Measurements from ENCODE around the gene ZNF593. TPM values are rescaled to one million over a fixed set of nuclear protein-coding genes. Genes with fewer than 3 reads are reported as not detected.

ZNF593 gene
- polyA plus RNA-seq, 2 of the 4 experiments (the other 2 are of a cell fraction), result 27.2 to 45.4 TPM

DNA sequence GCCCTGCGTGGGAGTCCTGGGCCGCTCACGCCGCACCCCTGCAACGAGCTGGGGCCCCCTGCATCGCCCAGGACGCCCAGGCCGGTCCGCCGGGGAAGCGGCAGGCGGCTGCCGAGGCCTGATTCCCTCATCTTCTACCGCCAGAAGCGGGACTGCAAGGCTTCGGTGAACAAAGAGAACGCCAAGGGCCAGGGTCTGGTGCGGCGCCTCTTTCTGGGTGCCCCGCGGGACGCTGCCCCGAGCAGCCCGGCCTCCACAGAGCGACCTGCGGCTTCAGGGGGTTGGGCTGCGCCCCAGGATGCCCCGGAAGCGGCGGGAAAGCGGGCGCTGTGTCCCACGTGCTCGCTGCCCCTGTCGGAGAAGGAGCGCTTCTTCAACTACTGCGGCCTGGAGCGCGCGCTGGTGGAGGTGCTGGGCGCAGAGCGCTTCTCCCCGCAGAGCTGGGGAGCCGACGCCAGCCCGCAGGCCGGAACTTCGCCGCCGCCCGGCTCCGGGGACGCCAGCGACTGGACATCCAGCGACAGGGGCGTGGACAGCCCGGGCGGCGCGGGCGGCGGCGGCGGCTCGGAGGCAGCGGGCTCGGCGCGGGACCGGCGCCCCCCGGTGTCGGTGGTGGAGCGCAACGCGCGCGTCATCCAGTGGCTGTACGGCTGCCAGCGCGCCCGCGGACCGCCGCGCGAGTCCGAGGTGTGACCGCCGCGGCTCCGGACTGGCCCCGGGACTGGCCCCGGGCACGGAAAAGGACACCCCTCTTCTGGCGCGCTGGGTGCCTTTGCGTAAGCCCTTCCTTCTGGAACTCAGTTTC, 8.1 kb upstream of the ZNF593 start:
- ATAC-seq (peak; percentile 56 to 60), DNase-seq (ENCODE audit: low read depth in 1 of 2, low spot score in 1 of 2) (peak; percentile 26 to 36), FAIRE-seq (no peak)
- TF ChIP-seq, protein P1, sequence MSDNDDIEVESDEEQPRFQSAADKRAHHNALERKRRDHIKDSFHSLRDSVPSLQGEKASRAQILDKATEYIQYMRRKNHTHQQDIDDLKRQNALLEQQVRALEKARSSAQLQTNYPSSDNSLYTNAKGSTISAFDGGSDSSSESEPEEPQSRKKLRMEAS (IDR thresholded peaks at IDR 0.05), result peak; percentile 94
- TF ChIP-seq RNF2 (IDR thresholded peaks at IDR 0.05; ENCODE audit: borderline replicate concordance, low read depth), result no peak
- TF ChIP-seq, protein P2, sequence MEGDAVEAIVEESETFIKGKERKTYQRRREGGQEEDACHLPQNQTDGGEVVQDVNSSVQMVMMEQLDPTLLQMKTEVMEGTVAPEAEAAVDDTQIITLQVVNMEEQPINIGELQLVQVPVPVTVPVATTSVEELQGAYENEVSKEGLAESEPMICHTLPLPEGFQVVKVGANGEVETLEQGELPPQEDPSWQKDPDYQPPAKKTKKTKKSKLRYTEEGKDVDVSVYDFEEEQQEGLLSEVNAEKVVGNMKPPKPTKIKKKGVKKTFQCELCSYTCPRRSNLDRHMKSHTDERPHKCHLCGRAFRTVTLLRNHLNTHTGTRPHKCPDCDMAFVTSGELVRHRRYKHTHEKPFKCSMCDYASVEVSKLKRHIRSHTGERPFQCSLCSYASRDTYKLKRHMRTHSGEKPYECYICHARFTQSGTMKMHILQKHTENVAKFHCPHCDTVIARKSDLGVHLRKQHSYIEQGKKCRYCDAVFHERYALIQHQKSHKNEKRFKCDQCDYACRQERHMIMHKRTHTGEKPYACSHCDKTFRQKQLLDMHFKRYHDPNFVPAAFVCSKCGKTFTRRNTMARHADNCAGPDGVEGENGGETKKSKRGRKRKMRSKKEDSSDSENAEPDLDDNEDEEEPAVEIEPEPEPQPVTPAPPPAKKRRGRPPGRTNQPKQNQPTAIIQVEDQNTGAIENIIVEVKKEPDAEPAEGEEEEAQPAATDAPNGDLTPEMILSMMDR (IDR thresholded peaks at IDR 0.05), result peak; percentile 37
- peak; percentile 34; the same call in 1 of the 3 replicates for TF ChIP-seq SMC3 (IDR thresholded peaks at IDR 0.05)
- TF ChIP-seq, protein P3, sequence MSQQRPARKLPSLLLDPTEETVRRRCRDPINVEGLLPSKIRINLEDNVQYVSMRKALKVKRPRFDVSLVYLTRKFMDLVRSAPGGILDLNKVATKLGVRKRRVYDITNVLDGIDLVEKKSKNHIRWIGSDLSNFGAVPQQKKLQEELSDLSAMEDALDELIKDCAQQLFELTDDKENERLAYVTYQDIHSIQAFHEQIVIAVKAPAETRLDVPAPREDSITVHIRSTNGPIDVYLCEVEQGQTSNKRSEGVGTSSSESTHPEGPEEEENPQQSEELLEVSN (IDR thresholded peaks at IDR 0.05; ENCODE audit: borderline replicate concordance, low read depth), result peak; percentile 96
- Histone ChIP-seq H3K27ac (peak overlapping the region; percentile 60 to 87), H3K4me3 (peak overlapping the region; percentile 46), H3K4me1 (peaks cover 10% of the 10 kb centered on the region; the same call in 2 of the 3 replicates), H3K4me2 (peak overlapping the region; percentile 93), H3K9me3 (no peaks in the 10 kb centered on the region)
- POLR2A ChIA-PET, result interaction anchor here (0.6 kb wide), 1 partner anchor 11 kb away, joined by 5 read pairs; no protein-coding TSS in a partner anchor
- CTCF ChIA-PET, result interaction anchor here (0.8 to 2.4 kb wide), 9 partner anchors 8 to 126 kb away, joined by 3 to 17 read pairs (median 8); partner anchors contain the start of genes CEP85, TRIM63 and ZNF593
- 91% methylated on average over 13 of the region's 98 CpGs for WGBS (ENCODE audit: missing lambda C conversion rate)

DNA sequence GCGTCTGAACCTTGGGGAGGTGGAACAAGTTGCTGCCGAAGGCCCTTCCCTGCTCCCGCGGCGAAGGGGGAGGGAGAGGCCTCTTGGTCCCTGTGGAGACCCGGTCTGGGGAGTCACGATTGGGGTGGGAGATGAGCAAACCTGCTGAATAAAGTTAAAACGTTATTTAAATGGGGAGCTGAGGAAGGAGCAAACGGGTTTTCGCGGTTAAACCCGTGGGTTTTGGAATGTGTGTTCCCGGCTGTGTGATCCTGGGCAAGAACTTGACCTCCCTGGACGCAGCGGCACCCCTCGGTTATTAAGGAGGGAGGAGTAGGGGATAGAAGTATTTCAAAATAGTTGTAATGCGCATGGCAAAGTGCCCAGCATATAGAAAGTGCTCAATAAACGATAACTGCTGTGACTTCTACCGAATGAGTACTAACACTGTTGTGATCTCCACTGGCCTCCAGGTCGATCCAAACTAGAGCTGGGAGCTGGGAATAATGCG, 7.4 kb upstream of the ZNF593 start:
- WGBS (ENCODE audit: missing lambda C conversion rate), result 57% methylated on average over 20 of the region's 21 CpGs
- Histone ChIP-seq H3K4me1 (0 out of 3 replicates have a peak, but pooled peaks cover 6% of the 10 kb centered on the region), H3K27ac (peak overlapping the region; percentile 60 to 87), H3K9me3 (no peaks in the 10 kb centered on the region), H3K4me2 (peak overlapping the region; percentile 93), H3K4me3 (peak overlapping the region; percentile 46)
- TF ChIP-seq CHD2 (IDR thresholded peaks at IDR 0.05; ENCODE audit: low read length, partially characterized antibody) (no peak), FOXS1 (CRISPR knock-in tag; IDR thresholded peaks at IDR 0.05) (no peak), HOXB13 (CRISPR knock-in tag; IDR thresholded peaks at IDR 0.05; ENCODE audit: low read depth) (no peak), PHF8 (IDR thresholded peaks at IDR 0.05; ENCODE audit: borderline replicate concordance, low read depth) (no peak)
- TF ChIP-seq, protein P4, sequence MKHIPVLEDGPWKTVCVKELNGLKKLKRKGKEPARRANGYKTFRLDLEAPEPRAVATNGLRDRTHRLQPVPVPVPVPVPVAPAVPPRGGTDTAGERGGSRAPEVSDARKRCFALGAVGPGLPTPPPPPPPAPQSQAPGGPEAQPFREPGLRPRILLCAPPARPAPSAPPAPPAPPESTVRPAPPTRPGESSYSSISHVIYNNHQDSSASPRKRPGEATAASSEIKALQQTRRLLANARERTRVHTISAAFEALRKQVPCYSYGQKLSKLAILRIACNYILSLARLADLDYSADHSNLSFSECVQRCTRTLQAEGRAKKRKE (CRISPR knock-in tag; IDR thresholded peaks at IDR 0.05; ENCODE audit: low read depth), result no peak
- CTCF ChIA-PET, result interaction anchor here (0.5 to 2.4 kb wide), 11 partner anchors 17 to 160 kb away, joined by 3 to 17 read pairs (median 4); partner anchors contain the start of gene CEP85
- ATAC-seq (no peak), FAIRE-seq (no peak), DNase-seq (ENCODE audit: low read depth in 1 of 2, low spot score in 1 of 2) (peak in 1 of 2 experiments; percentile 16)
- POLR2A ChIA-PET, result interaction anchor here (0.6 kb wide), 1 partner anchor 10 kb away, joined by 5 read pairs; no protein-coding TSS in a partner anchor

DNA sequence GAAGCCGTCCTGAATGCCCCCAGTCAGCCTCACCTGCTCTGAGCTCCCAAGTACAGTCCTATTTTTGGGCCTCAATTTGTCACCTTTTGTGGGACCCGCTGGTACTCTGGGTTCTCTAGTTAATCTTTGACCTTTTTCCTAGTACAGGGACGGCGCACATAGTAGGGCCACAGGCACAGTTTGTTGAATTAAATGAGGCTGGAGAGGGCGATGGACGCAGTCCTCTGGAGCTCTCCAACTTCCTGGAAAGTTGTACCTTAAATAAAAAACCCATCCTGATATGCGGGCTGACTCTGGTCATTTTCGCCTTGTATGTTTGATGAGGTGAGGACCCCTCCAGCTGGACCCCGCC, 6.0 kb upstream of the ZNF593 start:
- H3K4me2 ChIP-seq, result peak overlapping the region; percentile 84
- peak overlapping the region; percentile 54; the same call in 2 of the 3 replicates for H3K4me3 ChIP-seq
- H3K9me3 ChIP-seq, result no peaks in the 10 kb centered on the region
- ATAC-seq (no peak), FAIRE-seq (no peak), DNase-seq (ENCODE audit: low read depth in 1 of 2, low spot score in 1 of 2) (no peak)
- H3K4me1 ChIP-seq, result 0 out of 3 replicates have a peak, but pooled peaks cover 6% of the 10 kb centered on the region
- peak overlapping the region; percentile 88 to 89; a peak in 4 of 6 replicates for H3K27ac ChIP-seq
- CTCF ChIA-PET, result interaction anchor here (0.6 to 2.3 kb wide), 16 partner anchors 9 to 155 kb away, joined by 3 to 17 read pairs (median 3); partner anchors contain the start of gene CATSPER4
- 81% methylated on average over 8 of the region's 9 CpGs for WGBS (ENCODE audit: missing lambda C conversion rate)
- POLR2A ChIA-PET, result no interaction called here
- TF ChIP-seq TP53 (CRISPR knock-in tag; IDR thresholded peaks at IDR 0.05) (no peak), CEBPB (IDR thresholded peaks at IDR 0.05) (no peak), CHD4 (IDR thresholded peaks at IDR 0.05; ENCODE audit: borderline replicate concordance) (no peak), RAD21 (conservative IDR thresholded peaks at IDR 0.05 in 1 of 2, IDR thresholded peaks at IDR 0.05 in 1 of 2) (no peak), CHD2 (IDR thresholded peaks at IDR 0.05; ENCODE audit: low read length, partially characterized antibody) (no peak), FOSL2 (IDR thresholded peaks at IDR 0.05) (no peak), FOSL2 (CRISPR knock-in tag; IDR thresholded peaks at IDR 0.05) (no peak), HOXB13 (CRISPR knock-in tag; IDR thresholded peaks at IDR 0.05; ENCODE audit: low read depth) (no peak), JUNB (IDR thresholded peaks at IDR 0.05) (no peak), MAZ (IDR thresholded peaks at IDR 0.05; ENCODE audit: borderline replicate concordance, low read depth, low read length) (no peak), POLR2A (IDR thresholded peaks at IDR 0.05; ENCODE audit: low read length) (no peak), EHF (CRISPR knock-in tag; IDR thresholded peaks at IDR 0.05) (no peak), SREBF2 (IDR thresholded peaks at IDR 0.05) (no peak), HOXA7 (CRISPR knock-in tag; IDR thresholded peaks at IDR 0.05) (no peak), FOXS1 (CRISPR knock-in tag; IDR thresholded peaks at IDR 0.05) (no peak), SMC3 (IDR thresholded peaks at IDR 0.05) (no peak), CBX8 (IDR thresholded peaks at IDR 0.05) (no peak)
- TF ChIP-seq, protein P5, sequence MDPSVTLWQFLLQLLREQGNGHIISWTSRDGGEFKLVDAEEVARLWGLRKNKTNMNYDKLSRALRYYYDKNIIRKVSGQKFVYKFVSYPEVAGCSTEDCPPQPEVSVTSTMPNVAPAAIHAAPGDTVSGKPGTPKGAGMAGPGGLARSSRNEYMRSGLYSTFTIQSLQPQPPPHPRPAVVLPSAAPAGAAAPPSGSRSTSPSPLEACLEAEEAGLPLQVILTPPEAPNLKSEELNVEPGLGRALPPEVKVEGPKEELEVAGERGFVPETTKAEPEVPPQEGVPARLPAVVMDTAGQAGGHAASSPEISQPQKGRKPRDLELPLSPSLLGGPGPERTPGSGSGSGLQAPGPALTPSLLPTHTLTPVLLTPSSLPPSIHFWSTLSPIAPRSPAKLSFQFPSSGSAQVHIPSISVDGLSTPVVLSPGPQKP (IDR thresholded peaks at IDR 0.05; ENCODE audit: low read depth, low read length), result no peak
- TF ChIP-seq, protein P6, sequence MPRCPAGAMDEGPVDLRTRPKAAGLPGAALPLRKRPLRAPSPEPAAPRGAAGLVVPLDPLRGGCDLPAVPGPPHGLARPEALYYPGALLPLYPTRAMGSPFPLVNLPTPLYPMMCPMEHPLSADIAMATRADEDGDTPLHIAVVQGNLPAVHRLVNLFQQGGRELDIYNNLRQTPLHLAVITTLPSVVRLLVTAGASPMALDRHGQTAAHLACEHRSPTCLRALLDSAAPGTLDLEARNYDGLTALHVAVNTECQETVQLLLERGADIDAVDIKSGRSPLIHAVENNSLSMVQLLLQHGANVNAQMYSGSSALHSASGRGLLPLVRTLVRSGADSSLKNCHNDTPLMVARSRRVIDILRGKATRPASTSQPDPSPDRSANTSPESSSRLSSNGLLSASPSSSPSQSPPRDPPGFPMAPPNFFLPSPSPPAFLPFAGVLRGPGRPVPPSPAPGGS (IDR thresholded peaks at IDR 0.05), result no peak
